HEK293 (cell line): Measurements from ENCODE around the gene AKAP11.

ENCODE experiments used
- HOXD13 ChIP-seq: sonication (generic); formaldehyde crosslinking; IDR thresholded peaks from 2 replicates; pipeline ENCODE4 v1.8.0; 2022; ENCODE audit warnings: missing genetic modification reagents, borderline replicate concordance
- KLF8 ChIP-seq: fragments of 450-650 bp; formaldehyde crosslinking; IDR thresholded peaks from 2 replicates; pipeline ENCODE4 v1.5.1; 2016; ENCODE audit warnings: missing biosample characterization, missing genetic modification characterization
- RBAK ChIP-seq: fragments of 450-650 bp; formaldehyde crosslinking; IDR thresholded peaks from 2 replicates; pipeline ENCODE4 v1.5.1; 2016; ENCODE audit warnings: missing biosample characterization, missing genetic modification characterization
- SETDB1 ChIP-seq: IDR thresholded peaks from one replicate; pipeline ENCODE4 v1.6.1; 2017; ENCODE audit warnings: mild to moderate bottlenecking, low read length, moderate library complexity, mixed read lengths; ENCODE audit not compliant: insufficient read length
- SP2 ChIP-seq: fragments of 450-650 bp; formaldehyde crosslinking; IDR thresholded peaks from 2 replicates; pipeline ENCODE4 v1.5.1; 2016; ENCODE audit warnings: missing biosample characterization, missing genetic modification characterization
- YY1 ChIP-seq: fragments of 450-650 bp; formaldehyde crosslinking; IDR thresholded peaks from 2 replicates; pipeline ENCODE4 v1.5.1; 2018; ENCODE audit warnings: missing biosample characterization, missing genetic modification characterization
- YY2 ChIP-seq: fragments of 450-650 bp; formaldehyde crosslinking; IDR thresholded peaks from 2 replicates; pipeline ENCODE4 v1.5.1; 2016; ENCODE audit warnings: missing biosample characterization, missing genetic modification characterization
- ZBTB48 ChIP-seq: fragments of 450-650 bp; formaldehyde crosslinking; IDR thresholded peaks from 2 replicates; pipeline ENCODE4 v1.5.1; 2016; ENCODE audit warnings: missing biosample characterization, missing genetic modification characterization
- ZNF184 ChIP-seq: fragments of 450-650 bp; IDR thresholded peaks from 2 replicates; pipeline ENCODE4 v1.5.1; 2018; ENCODE audit warnings: missing biosample characterization, mild to moderate bottlenecking, missing genetic modification characterization
- ZNF19 ChIP-seq: fragments of 450-650 bp; formaldehyde crosslinking; IDR thresholded peaks from 2 replicates; pipeline ENCODE4; 2016; ENCODE audit warnings: missing biosample characterization, missing genetic modification characterization, low read depth
- ZNF202 ChIP-seq: fragments of 450-650 bp; formaldehyde crosslinking; IDR thresholded peaks from 2 replicates; pipeline ENCODE4 v1.5.1; 2016; ENCODE audit warnings: missing biosample characterization, missing genetic modification characterization, borderline replicate concordance
- ZNF211 ChIP-seq: fragments of 450-650 bp; formaldehyde crosslinking; IDR thresholded peaks from 2 replicates; pipeline ENCODE4 v1.5.1; 2016; ENCODE audit warnings: low read depth, missing biosample characterization, missing genetic modification characterization
- ZNF23 ChIP-seq: fragments of 450-650 bp; formaldehyde crosslinking; IDR thresholded peaks from 2 replicates; pipeline ENCODE4 v1.5.1; 2016; ENCODE audit warnings: missing biosample characterization, missing genetic modification characterization, borderline replicate concordance
- ZNF239 ChIP-seq: fragments of 450-650 bp; formaldehyde crosslinking; IDR thresholded peaks from 2 replicates; pipeline ENCODE4 v1.5.1; 2016; ENCODE audit warnings: missing biosample characterization, missing genetic modification characterization
- ZNF248 ChIP-seq: fragments of 450-650 bp; formaldehyde crosslinking; IDR thresholded peaks from 2 replicates; pipeline ENCODE4 v1.5.1; 2017; ENCODE audit warnings: missing biosample characterization, missing genetic modification characterization
- ZNF311 ChIP-seq: fragments of 450-650 bp; formaldehyde crosslinking; IDR thresholded peaks from 2 replicates; pipeline ENCODE4 v1.5.1; 2017; ENCODE audit warnings: missing biosample characterization, missing genetic modification characterization, borderline replicate concordance
- ZNF521 ChIP-seq: fragments of 450-650 bp; formaldehyde crosslinking; IDR thresholded peaks from 2 replicates; pipeline ENCODE4 v1.5.1; 2017; ENCODE audit warnings: missing biosample characterization, mild to moderate bottlenecking, missing genetic modification characterization
- ZNF610 ChIP-seq: fragments of 450-650 bp; formaldehyde crosslinking; IDR thresholded peaks from 2 replicates; pipeline ENCODE4 v1.5.1; 2016; ENCODE audit warnings: missing biosample characterization, missing genetic modification characterization, borderline replicate concordance
- ZNF629 ChIP-seq: fragments of 450-650 bp; formaldehyde crosslinking; IDR thresholded peaks from 2 replicates; pipeline ENCODE4 v1.5.1; 2017; ENCODE audit warnings: missing biosample characterization, missing genetic modification characterization
- ZNF830 ChIP-seq: fragments of 450-650 bp; IDR thresholded peaks from 2 replicates; pipeline ENCODE4 v1.5.0; 2018; ENCODE audit warnings: missing biosample characterization, missing genetic modification characterization, low read depth, mild to moderate bottlenecking, moderate library complexity
- TF ChIP-seq, protein P1 (sequence below): fragments of 450-650 bp; formaldehyde crosslinking; IDR thresholded peaks from 2 replicates; pipeline ENCODE4 v1.5.1; 2016; ENCODE audit warnings: missing biosample characterization, missing genetic modification characterization
- TF ChIP-seq, protein P2 (sequence below): fragments of 450-650 bp; formaldehyde crosslinking; IDR thresholded peaks from 2 replicates; pipeline ENCODE4 v1.5.1; 2016; ENCODE audit warnings: missing biosample characterization, missing genetic modification characterization, borderline replicate concordance
- TF ChIP-seq, protein P3 (sequence below): fragments of 450-650 bp; formaldehyde crosslinking; IDR thresholded peaks from 2 replicates; pipeline ENCODE4 v1.5.1; 2016; ENCODE audit warnings: missing biosample characterization, missing genetic modification characterization
- TF ChIP-seq, protein P4 (sequence below): fragments of 450-650 bp; formaldehyde crosslinking; IDR thresholded peaks from 2 replicates; pipeline ENCODE4 v1.5.1; 2016; ENCODE audit warnings: missing biosample characterization, missing genetic modification characterization
- TF ChIP-seq, protein P5 (sequence below): fragments of 450-650 bp; formaldehyde crosslinking; IDR thresholded peaks from 2 replicates; pipeline ENCODE4 v1.5.1; 2016; ENCODE audit warnings: missing biosample characterization, missing genetic modification characterization
- TF ChIP-seq, protein P6 (sequence below): fragments of 450-650 bp; formaldehyde crosslinking; IDR thresholded peaks from 2 replicates; pipeline ENCODE4 v1.5.1; 2016; ENCODE audit warnings: missing biosample characterization, missing genetic modification characterization
- TF ChIP-seq, protein P7 (sequence below): fragments of 450-650 bp; formaldehyde crosslinking; optimal IDR thresholded peaks from 2 replicates; pipeline ENCODE3; 2016; ENCODE audit warnings: missing biosample characterization, mild to moderate bottlenecking, missing genetic modification characterization

AKAP11 gene

DNA sequence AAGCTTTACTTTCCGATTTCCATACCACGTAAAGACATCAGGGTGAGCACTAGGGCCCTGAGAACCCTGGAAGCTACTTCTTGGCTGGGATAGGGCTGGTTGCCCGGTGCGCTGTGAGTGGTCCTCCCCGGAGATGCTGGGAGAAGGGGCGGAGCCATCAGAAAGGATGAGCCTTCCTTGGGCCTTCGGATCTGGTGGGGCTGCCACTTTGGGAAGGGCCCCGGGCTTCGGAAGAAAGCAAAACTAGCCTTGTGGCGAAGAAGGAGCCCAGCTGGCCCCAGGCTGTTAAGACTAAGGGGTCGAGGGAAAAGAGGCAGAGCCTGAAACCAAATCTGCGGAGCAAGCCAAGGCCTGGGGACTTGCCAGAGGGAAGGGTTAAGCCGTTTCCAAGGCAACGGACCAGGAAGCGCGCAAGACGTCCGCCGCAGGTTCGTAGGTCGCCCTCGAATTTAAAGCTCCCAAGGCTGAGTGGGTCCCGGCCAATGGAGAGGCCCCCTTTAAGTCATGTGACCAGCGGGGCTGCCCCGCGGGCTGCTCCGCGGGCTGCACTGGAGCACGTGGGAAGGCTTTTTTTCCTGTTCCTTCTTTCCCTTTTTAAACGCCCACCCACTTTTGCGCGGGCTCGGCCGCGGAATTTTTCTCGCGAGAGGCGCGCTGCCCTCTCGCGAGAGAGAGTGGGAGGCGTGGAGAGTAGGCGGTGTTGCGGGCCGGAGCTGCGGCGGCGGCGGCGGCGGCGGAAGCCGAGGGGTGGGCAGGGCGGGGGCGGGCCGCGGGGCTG lies 426 bp upstream of the AKAP11 start (continued):
- TF ChIP-seq ZNF311 (tag by site-specific recombination) = no peak
- TF ChIP-seq, protein P1, sequence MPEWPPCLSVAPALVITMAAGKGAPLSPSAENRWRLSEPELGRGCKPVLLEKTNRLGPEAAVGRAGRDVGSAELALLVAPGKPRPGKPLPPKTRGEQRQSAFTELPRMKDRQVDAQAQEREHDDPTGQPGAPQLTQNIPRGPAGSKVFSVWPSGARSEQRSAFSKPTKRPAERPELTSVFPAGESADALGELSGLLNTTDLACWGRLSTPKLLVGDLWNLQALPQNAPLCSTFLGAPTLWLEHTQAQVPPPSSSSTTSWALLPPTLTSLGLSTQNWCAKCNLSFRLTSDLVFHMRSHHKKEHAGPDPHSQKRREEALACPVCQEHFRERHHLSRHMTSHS (tag by site-specific recombination) = no peak
- TF ChIP-seq YY1 = no peak
- no peak for TF ChIP-seq RBAK (tag by site-specific recombination)
- TF ChIP-seq ZNF211 (tag by site-specific recombination) = no peak
- TF ChIP-seq HOXD13 (CRISPR knock-in tag) = no peak
- TF ChIP-seq, protein P2, sequence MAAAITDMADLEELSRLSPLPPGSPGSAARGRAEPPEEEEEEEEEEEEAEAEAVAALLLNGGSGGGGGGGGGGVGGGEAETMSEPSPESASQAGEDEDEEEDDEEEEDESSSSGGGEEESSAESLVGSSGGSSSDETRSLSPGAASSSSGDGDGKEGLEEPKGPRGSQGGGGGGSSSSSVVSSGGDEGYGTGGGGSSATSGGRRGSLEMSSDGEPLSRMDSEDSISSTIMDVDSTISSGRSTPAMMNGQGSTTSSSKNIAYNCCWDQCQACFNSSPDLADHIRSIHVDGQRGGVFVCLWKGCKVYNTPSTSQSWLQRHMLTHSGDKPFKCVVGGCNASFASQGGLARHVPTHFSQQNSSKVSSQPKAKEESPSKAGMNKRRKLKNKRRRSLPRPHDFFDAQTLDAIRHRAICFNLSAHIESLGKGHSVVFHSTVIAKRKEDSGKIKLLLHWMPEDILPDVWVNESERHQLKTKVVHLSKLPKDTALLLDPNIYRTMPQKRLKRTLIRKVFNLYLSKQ (tag by site-specific recombination) = no peak
- no peak for TF ChIP-seq ZNF248 (tag by site-specific recombination)
- TF ChIP-seq, protein P3, sequence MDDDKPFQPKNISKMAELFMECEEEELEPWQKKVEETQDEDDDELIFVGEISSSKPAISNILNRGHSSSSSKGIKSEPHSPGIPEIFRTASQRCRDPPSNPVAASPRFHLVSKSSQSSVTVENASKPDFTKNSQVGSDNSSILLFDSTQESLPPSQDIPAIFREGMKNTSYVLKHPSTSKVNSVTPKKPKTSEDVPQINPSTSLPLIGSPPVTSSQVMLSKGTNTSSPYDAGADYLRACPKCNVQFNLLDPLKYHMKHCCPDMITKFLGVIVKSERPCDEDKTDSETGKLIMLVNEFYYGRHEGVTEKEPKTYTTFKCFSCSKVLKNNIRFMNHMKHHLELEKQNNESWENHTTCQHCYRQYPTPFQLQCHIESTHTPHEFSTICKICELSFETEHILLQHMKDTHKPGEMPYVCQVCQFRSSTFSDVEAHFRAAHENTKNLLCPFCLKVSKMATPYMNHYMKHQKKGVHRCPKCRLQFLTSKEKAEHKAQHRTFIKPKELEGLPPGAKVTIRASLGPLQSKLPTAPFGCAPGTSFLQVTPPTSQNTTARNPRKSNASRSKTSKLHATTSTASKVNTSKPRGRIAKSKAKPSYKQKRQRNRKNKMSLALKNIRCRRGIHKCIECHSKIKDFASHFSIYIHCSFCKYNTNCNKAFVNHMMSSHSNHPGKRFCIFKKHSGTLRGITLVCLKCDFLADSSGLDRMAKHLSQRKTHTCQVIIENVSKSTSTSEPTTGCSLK (tag by site-specific recombination) = no peak
- TF ChIP-seq SP2 (tag by site-specific recombination) = peak; percentile 84
- peak; percentile 52; the same call in 1 of the 2 replicates for TF ChIP-seq ZNF629 (tag by site-specific recombination)
- TF ChIP-seq ZNF239 (tag by site-specific recombination) = no peak
- TF ChIP-seq ZNF23 = no peak
- TF ChIP-seq, protein P4, sequence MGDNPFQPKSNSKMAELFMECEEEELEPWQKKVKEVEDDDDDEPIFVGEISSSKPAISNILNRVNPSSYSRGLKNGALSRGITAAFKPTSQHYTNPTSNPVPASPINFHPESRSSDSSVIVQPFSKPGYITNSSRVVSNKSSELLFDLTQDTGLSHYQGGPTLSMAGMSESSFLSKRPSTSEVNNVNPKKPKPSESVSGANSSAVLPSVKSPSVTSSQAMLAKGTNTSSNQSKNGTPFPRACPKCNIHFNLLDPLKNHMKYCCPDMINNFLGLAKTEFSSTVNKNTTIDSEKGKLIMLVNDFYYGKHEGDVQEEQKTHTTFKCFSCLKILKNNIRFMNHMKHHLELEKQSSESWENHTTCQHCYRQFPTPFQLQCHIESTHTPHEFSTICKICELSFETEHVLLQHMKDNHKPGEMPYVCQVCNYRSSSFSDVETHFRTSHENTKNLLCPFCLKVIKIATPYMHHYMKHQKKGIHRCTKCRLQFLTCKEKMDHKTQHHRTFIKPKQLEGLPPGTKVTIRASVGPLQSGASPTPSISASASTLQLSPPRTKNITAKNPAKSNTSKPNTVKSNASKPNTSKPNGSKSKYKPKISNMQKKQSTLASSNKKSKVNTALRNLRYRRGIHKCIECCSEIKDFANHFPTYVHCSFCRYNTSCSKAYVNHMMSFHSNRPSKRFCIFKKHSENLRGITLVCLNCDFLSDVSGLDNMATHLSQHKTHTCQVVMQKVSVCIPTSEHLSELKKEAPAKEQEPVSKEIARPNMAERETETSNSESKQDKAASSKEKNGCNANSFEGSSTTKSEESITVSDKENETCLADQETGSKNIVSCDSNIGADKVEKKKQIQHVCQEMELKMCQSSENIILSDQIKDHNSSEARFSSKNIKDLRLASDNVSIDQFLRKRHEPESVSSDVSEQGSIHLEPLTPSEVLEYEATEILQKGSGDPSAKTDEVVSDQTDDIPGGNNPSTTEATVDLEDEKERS (tag by site-specific recombination) = no peak
- peak; percentile 71 for TF ChIP-seq SETDB1
- peak; percentile 95 for TF ChIP-seq ZBTB48 (tag by site-specific recombination)
- no peak for TF ChIP-seq ZNF19 (tag by site-specific recombination)
- peak; percentile 24; the same call in 1 of the 2 replicates for TF ChIP-seq KLF8 (tag by site-specific recombination)
- TF ChIP-seq, protein P5, sequence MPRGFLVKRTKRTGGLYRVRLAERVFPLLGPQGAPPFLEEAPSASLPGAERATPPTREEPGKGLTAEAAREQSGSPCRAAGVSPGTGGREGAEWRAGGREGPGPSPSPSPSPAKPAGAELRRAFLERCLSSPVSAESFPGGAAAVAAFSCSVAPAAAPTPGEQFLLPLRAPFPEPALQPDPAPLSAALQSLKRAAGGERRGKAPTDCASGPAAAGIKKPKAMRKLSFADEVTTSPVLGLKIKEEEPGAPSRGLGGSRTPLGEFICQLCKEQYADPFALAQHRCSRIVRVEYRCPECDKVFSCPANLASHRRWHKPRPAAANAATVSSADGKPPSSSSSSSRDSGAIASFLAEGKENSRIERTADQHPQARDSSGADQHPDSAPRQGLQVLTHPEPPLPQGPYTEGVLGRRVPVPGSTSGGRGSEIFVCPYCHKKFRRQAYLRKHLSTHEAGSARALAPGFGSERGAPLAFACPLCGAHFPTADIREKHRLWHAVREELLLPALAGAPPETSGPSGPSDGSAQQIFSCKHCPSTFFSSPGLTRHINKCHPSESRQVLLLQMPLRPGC = no peak
- no peak for TF ChIP-seq ZNF521 (tag by site-specific recombination)
- 0 out of 2 replicates have a peak, but pooled peaks have one; percentile 64 for TF ChIP-seq ZNF202 (tag by site-specific recombination)
- TF ChIP-seq ZNF610 = peak; percentile 57
- no peak for TF ChIP-seq YY2 (tag by site-specific recombination)
- TF ChIP-seq, protein P6, sequence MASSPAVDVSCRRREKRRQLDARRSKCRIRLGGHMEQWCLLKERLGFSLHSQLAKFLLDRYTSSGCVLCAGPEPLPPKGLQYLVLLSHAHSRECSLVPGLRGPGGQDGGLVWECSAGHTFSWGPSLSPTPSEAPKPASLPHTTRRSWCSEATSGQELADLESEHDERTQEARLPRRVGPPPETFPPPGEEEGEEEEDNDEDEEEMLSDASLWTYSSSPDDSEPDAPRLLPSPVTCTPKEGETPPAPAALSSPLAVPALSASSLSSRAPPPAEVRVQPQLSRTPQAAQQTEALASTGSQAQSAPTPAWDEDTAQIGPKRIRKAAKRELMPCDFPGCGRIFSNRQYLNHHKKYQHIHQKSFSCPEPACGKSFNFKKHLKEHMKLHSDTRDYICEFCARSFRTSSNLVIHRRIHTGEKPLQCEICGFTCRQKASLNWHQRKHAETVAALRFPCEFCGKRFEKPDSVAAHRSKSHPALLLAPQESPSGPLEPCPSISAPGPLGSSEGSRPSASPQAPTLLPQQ (tag by site-specific recombination) = peak; percentile 99
- TF ChIP-seq, protein P7, sequence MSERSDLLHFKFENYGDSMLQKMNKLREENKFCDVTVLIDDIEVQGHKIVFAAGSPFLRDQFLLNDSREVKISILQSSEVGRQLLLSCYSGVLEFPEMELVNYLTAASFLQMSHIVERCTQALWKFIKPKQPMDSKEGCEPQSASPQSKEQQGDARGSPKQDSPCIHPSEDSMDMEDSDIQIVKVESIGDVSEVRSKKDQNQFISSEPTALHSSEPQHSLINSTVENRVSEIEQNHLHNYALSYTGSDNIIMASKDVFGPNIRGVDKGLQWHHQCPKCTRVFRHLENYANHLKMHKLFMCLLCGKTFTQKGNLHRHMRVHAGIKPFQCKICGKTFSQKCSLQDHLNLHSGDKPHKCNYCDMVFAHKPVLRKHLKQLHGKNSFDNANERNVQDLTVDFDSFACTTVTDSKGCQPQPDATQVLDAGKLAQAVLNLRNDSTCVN (tag by site-specific recombination) = peak; percentile 30
- no peak for TF ChIP-seq ZNF184
- TF ChIP-seq ZNF830 (tag by site-specific recombination) = no peak
